Naive B cell (primary cell): ENCODE results near the gene BCL11A. TPM values are rescaled to one million over a fixed set of nuclear protein-coding genes. Genes with fewer than 3 reads are reported as not detected.

ENCODE experiments used
- ATAC-seq, 2 donors: fragments of 150-1000 bp; cut with Tn5 transposase; 2 replicates each; pipeline ENCODE4 v1.10.0; 2021; ENCODE audit warnings: low read depth in 2 of 2, mild to moderate bottlenecking in 2 of 2, moderate library complexity in 2 of 2
- DNase-seq: peaks from one replicate; pipeline ENCODE4 v3.0.0; 2022
- H3K27ac Mint-ChIP-seq, 6 donors: one replicate each; pipeline ENCODE4 v1.8.0; 2020 to 2022; ENCODE audit warnings: mild to moderate bottlenecking in 6 of 6, mixed read lengths in 6 of 6, moderate library complexity in 5 of 6, inconsistent platforms in 2 of 6
- H3K27me3 Mint-ChIP-seq, 3 donors: one replicate each; pipeline ENCODE4 v1.8.0; 2021 to 2022; ENCODE audit warnings: mixed read lengths in 3 of 3, mild to moderate bottlenecking in 1 of 3
- H3K36me3 Mint-ChIP-seq, 2 donors: one replicate each; pipeline ENCODE4 v1.8.0; 2020 to 2022; ENCODE audit warnings: mixed read lengths in 2 of 2, inconsistent platforms in 1 of 2, mild to moderate bottlenecking in 1 of 2
- H3K4me1 Mint-ChIP-seq, 3 donors: one replicate each; pipeline ENCODE4 v1.8.0; 2020 to 2022; ENCODE audit warnings: mixed read lengths in 3 of 3, inconsistent platforms in 1 of 3, mild to moderate bottlenecking in 1 of 3, moderate library complexity in 1 of 3
- H3K4me3 Mint-ChIP-seq, 8 donors: one replicate each; pipeline ENCODE4 v1.8.0; 2020 to 2022; ENCODE audit warnings: mild to moderate bottlenecking in 8 of 8, mixed read lengths in 8 of 8, moderate library complexity in 8 of 8, inconsistent platforms in 2 of 8
- H3K9me3 Mint-ChIP-seq, 7 donors: one replicate each; pipeline ENCODE4 v1.8.0; 2020 to 2022; ENCODE audit warnings: mixed read lengths in 7 of 7, mild to moderate bottlenecking in 5 of 7, inconsistent platforms in 2 of 7, moderate library complexity in 1 of 7
- polyA plus RNA-seq, 6 donors: library from polyadenylated mRNA; unstranded; fragments of 300-500 nt; fragmentation: Illumina TruSeq; gene quantifications; one replicate each; pipeline ENCODE4 v1.2.3, GENCODE V29; 2021; ENCODE audit warnings: low read depth in 6 of 6

Gene BCL11A
- polyA plus RNA-seq, 6 donors from 2014 or later = 152 to 246 (median 192) TPM

DNA sequence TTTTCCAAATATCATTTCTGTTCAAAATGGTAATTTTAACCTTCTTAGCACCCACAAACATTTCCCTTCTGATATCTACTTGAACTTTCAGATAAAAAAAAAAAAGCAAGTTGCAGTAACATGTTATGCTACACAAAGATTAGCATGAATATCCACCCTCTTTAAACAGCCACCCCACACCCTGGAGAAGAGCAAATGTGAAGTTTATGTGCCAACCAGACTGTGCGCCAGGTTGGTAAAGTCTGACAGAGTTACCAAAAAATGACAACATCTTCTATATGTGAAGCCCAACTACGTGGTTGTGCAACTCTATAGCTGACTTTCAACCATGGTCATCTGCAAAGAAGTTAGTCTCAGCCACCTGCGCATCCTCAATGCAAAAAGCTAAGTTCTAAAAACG, 62.6 kb downstream of the BCL11A start:
- ATAC-seq = no peak
- peaks cover 66 to 96% (median 88%) of the 10 kb centered on the region in 3 donors for H3K4me1 Mint-ChIP-seq
- no peak for DNase-seq
- peaks cover 17 to 24% of the 10 kb centered on the region in 2 donors for H3K36me3 Mint-ChIP-seq
- H3K27ac Mint-ChIP-seq = peak overlapping the region; percentile 88 to 98 (median 96)
- H3K9me3 Mint-ChIP-seq = no peaks in the 10 kb centered on the region
- H3K4me3 Mint-ChIP-seq = peak overlapping the region in 6 of 8 donors; percentile 0 to 83 (median 21)
- H3K27me3 Mint-ChIP-seq = no peaks in the 10 kb centered on the region

DNA sequence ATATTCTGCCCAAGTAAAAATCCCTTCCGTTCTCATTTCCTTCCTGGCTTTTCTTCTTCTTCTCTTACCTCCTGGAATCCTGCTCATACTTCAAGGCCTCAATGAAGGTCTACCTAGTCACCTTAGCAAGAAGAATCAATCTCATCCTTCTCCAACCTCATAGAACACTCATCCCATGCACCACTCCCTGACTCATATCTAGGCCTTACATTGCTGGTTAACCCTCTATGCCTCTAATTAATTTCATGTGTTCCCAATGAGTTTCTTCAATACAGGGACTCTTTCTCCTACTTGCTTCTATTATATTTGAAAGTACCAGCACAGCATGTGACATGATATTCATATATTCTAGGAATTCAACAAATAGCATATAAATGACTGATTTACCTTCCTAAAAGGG, 63.0 kb downstream of the BCL11A start:
- Mint-ChIP-seq H3K4me3 (peak overlapping the region in 7 of 8 donors; percentile 3 to 83 (median 21)), H3K4me1 (peaks cover 65 to 96% (median 88%) of the 10 kb centered on the region in 3 donors), H3K27me3 (no peaks in the 10 kb centered on the region), H3K9me3 (no peaks in the 10 kb centered on the region), H3K27ac (peak overlapping the region; percentile 86 to 96 (median 94)), H3K36me3 (peaks cover 17 to 28% of the 10 kb centered on the region in 2 donors)
- no peak for ATAC-seq
- no peak for DNase-seq

DNA sequence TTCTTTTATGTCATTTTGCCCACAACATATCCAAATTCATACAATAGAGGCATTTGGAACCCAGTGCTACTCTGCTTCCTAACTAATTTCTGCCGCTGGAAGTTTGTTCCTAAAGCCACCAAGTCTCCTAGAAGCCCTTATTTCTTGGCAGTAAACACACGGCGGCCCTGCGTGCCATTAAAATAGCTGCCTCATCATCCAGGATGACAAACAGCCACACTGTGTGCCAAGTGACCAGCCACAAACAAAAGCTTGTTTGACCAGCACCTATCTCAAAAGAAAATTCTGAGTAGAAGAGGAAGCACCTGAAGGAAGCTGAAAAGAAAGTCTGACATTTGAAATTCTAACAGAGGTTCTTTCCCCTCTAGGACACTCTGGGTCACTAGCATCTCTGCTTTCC, 64.2 kb downstream of the BCL11A start:
- DNase-seq = no peak
- H3K27ac Mint-ChIP-seq = peak overlapping the region; percentile 88 to 96 (median 94)
- ATAC-seq = no peak
- H3K4me3 Mint-ChIP-seq = peak overlapping the region in 7 of 8 donors; percentile 10 to 73 (median 28)
- H3K27me3 Mint-ChIP-seq = no peaks in the 10 kb centered on the region
- H3K9me3 Mint-ChIP-seq = no peaks in the 10 kb centered on the region
- peaks cover 59 to 96% (median 89%) of the 10 kb centered on the region in 3 donors for H3K4me1 Mint-ChIP-seq
- H3K36me3 Mint-ChIP-seq = peaks cover 17 to 29% of the 10 kb centered on the region in 2 donors

- Mint-ChIP-seq H3K27ac (peak overlapping the region; percentile 18 to 95 (median 88)), H3K9me3 (no peaks in the 10 kb centered on the region), H3K36me3 (peaks cover 9 to 28% of the 10 kb centered on the region in 2 donors), H3K4me1 (peaks cover 59 to 96% (median 89%) of the 10 kb centered on the region in 3 donors), H3K4me3 (peak overlapping the region in 5 of 8 donors; percentile 1 to 68 (median 15)), H3K27me3 (no peaks in the 10 kb centered on the region)
- ATAC-seq = no peak
- DNase-seq = no peak
These were observed 65.2 kb downstream of the BCL11A start for GRCh38 chr2:60488291-60488690.

DNA sequence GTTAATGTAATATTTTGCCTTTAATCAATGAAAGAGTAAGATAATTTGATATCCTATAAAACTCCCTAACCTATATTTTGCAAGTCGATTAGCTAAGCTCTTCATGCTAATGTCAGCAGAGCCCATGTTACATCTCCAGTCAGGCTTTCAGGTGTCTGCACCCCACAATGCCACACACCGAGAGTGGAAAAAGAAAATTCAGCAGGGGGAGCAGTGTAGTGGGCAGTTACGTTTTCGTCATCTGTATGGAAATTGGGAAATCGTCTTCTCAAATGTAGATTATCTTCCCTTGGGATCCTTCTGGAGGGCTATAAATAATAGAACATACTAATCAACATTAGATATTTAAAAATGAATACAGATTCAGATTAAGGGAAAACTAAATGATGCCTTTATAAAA, 66.3 kb downstream of the BCL11A start:
- Mint-ChIP-seq H3K27me3 (no peaks in the 10 kb centered on the region), H3K36me3 (peaks cover 11 to 29% of the 10 kb centered on the region in 2 donors), H3K9me3 (no peaks in the 10 kb centered on the region), H3K4me1 (peaks cover 59 to 96% (median 89%) of the 10 kb centered on the region in 3 donors), H3K4me3 (peak overlapping the region in 4 of 8 donors; percentile 2 to 72 (median 28)), H3K27ac (peak overlapping the region; percentile 37 to 94 (median 90))
- ATAC-seq = no peak
- no peak for DNase-seq

DNA sequence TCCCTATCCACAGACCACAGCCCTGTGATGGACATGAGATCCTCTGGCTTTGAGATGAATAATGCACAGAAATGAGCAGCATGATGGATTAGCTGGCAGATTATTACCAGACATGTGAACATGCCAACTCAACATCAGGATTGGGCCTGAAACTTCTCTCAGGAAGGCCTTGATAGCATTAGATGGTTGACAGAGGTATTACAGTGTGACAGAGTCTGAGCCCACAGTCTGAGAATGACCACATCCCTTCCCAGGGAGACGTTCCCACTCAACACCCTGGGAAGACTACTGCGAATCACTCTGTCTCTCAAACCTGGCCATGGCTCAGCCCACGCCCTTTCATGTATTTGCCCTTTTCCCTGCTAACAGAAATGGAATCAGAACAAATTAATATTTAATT, 66.9 kb downstream of the BCL11A start:
- Mint-ChIP-seq H3K9me3 (no peaks in the 10 kb centered on the region), H3K27me3 (no peaks in the 10 kb centered on the region), H3K27ac (peak overlapping the region in 5 of 6 donors; percentile 88 to 96 (median 94)), H3K4me3 (peak overlapping the region in 3 of 8 donors; percentile 37 to 97 (median 74)), H3K36me3 (peaks cover 17 to 29% of the 10 kb centered on the region in 2 donors), H3K4me1 (peaks cover 61 to 96% (median 89%) of the 10 kb centered on the region in 3 donors)
- DNase-seq = no peak
- ATAC-seq = no peak

DNA sequence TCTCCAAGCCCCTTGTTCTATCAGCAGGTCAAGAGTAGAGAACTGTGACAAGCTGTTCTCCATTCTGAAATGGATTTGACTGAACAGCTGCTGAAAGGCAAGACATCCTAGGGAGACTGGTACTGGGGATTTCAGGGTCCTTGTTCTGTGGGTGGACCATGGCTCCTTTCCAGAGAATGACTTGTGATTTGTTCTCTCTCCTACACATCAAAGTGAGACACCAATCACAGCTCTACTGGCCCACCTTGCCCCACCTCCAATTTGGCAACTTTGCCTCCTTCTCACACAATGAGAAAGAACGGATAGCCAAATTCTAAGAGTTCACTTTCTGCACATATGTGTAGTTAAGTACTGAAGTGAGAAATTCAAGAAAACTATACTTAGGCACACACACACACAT, 67.4 kb downstream of the BCL11A start:
- ATAC-seq = peak in 1 of 2 donors; percentile 9
- Mint-ChIP-seq H3K9me3 (no peaks in the 10 kb centered on the region), H3K27me3 (no peaks in the 10 kb centered on the region), H3K27ac (peak overlapping the region; percentile 88 to 96 (median 94)), H3K4me1 (peaks cover 64 to 96% (median 89%) of the 10 kb centered on the region in 3 donors), H3K4me3 (peak overlapping the region; percentile 59 to 97 (median 80)), H3K36me3 (peaks cover 22 to 29% of the 10 kb centered on the region in 2 donors)
- no peak for DNase-seq

- Mint-ChIP-seq H3K4me3 (peak overlapping the region; percentile 61 to 97 (median 80)), H3K4me1 (peaks cover 64 to 96% (median 89%) of the 10 kb centered on the region in 3 donors), H3K27me3 (no peaks in the 10 kb centered on the region), H3K27ac (peak overlapping the region; percentile 88 to 96 (median 94)), H3K9me3 (no peaks in the 10 kb centered on the region), H3K36me3 (peaks cover 25 to 29% of the 10 kb centered on the region in 2 donors)
- DNase-seq (no peak), ATAC-seq (no peak)
These were observed 67.9 kb downstream of the BCL11A start for GRCh38 chr2:60485550-60485949.

DNA sequence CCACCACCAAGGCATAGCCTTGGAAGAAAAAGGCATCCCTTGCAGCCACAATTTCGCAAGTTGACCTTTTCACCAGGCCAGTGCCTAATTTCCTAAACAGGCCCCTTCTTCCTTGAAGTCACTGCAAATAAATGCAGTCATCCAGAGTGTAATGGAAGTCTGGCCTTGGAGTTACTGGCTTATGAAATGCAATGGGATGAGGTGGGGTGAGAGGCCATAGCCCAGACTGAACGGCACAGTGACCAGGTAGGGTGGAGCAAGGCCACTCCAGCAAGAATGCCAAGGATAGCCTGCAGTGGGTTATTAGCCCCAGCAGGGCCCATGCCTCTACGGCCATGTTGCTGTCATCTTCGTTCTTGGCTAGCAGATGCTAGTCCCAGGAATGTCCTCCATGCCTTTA, 68.4 kb downstream of the BCL11A start:
- no peak for ATAC-seq
- DNase-seq = no peak
- peaks cover 23 to 26% of the 10 kb centered on the region in 2 donors for H3K36me3 Mint-ChIP-seq
- no peaks in the 10 kb centered on the region for H3K27me3 Mint-ChIP-seq
- peak overlapping the region in 7 of 8 donors; percentile 74 to 97 (median 90) for H3K4me3 Mint-ChIP-seq
- H3K4me1 Mint-ChIP-seq = peaks cover 63 to 96% (median 89%) of the 10 kb centered on the region in 3 donors
- peak overlapping the region; percentile 88 to 97 (median 95) for H3K27ac Mint-ChIP-seq
- no peaks in the 10 kb centered on the region for H3K9me3 Mint-ChIP-seq

GRCh38 chr2:60484133-60484645, 69.3 kb downstream of the BCL11A start:
- no peaks in the 10 kb centered on the region for H3K27me3 Mint-ChIP-seq
- H3K9me3 Mint-ChIP-seq = no peaks in the 10 kb centered on the region
- DNase-seq (peak; percentile 65), ATAC-seq (peak; percentile 76 to 81)
- H3K27ac Mint-ChIP-seq = peak overlapping the region; percentile 59 to 97 (median 94)
- peak overlapping the region; percentile 74 to 97 (median 89) for H3K4me3 Mint-ChIP-seq
- H3K4me1 Mint-ChIP-seq = peaks cover 59 to 96% (median 89%) of the 10 kb centered on the region in 3 donors
- peaks cover 22 to 26% of the 10 kb centered on the region in 2 donors for H3K36me3 Mint-ChIP-seq

DNA sequence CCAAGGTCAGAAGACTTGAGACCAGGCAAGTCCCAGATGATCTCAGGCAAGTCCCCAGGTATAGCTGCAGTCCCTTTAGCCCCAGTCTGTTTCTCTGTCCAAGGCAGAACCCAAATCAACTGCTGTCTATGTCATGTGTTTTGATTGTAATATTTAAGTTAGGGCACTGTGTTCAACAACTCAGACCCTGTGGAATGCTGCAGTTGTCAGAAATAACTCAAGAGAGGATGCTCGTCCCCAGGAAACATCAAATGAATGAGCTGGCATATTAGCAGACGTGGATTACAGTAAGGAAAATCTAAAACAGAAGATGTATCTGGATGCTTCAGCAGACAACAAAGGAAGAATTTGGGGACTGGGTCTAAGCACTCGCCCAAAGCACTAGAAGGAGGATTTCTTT, 70.1 kb downstream of the BCL11A start:
- Mint-ChIP-seq H3K4me3 (peak overlapping the region; percentile 74 to 97 (median 89)), H3K27ac (peak overlapping the region; percentile 59 to 96 (median 94)), H3K36me3 (peaks cover 22 to 25% of the 10 kb centered on the region in 2 donors), H3K4me1 (peaks cover 66 to 99% (median 94%) of the 10 kb centered on the region in 3 donors), H3K27me3 (no peaks in the 10 kb centered on the region), H3K9me3 (no peaks in the 10 kb centered on the region)
- DNase-seq = no peak
- ATAC-seq = no peak

- Mint-ChIP-seq H3K4me3 (peak overlapping the region; percentile 74 to 97 (median 89)), H3K4me1 (peaks cover 70 to 100% (median 93%) of the 10 kb centered on the region in 3 donors), H3K27me3 (no peaks in the 10 kb centered on the region), H3K27ac (peak overlapping the region; percentile 59 to 99 (median 94)), H3K36me3 (peaks cover 18 to 22% of the 10 kb centered on the region in 2 donors), H3K9me3 (no peaks in the 10 kb centered on the region)
- ATAC-seq (no peak), DNase-seq (no peak)
These were observed 71.2 kb downstream of the BCL11A start for GRCh38 chr2:60482222-60482621.

DNA sequence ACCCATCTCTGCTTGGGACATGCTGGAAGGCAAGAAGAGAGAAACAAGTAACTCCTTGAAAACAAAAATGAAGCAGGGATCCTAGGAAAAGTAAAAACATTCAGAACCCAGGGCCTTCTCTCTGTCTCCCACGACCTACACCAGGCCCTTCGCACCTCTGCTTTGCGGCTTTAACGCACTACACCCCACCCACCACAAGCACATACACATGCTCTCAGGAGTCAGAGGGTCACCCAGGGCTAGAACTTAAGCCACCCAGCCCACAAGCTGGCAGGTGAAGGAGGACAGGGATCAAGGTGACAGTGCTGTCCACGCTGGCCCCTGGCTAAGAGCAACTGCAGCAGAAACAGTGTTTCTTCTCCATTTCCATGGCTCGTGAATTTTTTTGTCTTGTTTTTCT, 72.2 kb downstream of the BCL11A start:
- DNase-seq (no peak), ATAC-seq (no peak)
- H3K4me3 Mint-ChIP-seq = peak overlapping the region; percentile 59 to 97 (median 86)
- H3K27me3 Mint-ChIP-seq = no peaks in the 10 kb centered on the region
- H3K27ac Mint-ChIP-seq = peak overlapping the region; percentile 59 to 99 (median 94)
- H3K9me3 Mint-ChIP-seq = no peaks in the 10 kb centered on the region
- H3K4me1 Mint-ChIP-seq = peaks cover 75 to 100% (median 99%) of the 10 kb centered on the region in 3 donors
- peaks cover 16 to 22% of the 10 kb centered on the region in 2 donors for H3K36me3 Mint-ChIP-seq
